NCI-H2081 (cell line): ENCODE measurements around the gene MMP11.

Experiments
- DNase-seq, 2 experiments: peaks; one replicate each; lab custom pipeline; 2025; lab: John Stamatoyannopoulos, UW

MMP11 gene

DNA sequence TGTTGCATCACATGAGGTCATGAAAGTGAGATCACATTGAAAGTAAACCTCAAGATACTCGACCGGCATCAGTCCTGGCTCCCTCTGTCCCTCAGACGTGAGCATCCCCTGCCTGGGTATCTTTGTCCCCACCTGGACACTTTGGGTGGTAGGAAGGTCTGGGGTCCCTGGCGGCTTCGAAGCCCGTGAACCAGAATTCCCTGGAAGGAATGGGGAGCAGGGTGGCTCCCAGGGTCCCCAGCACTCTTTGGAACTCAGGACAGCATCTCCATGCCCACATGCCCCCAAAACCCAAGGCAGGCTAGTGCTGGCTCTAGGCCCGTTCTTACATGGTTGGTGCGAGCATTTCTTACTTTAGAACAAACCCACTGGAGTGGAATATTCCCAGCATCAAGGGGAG lies 58.6 kb downstream of the MMP11 start:
- no peak for DNase-seq

DNA sequence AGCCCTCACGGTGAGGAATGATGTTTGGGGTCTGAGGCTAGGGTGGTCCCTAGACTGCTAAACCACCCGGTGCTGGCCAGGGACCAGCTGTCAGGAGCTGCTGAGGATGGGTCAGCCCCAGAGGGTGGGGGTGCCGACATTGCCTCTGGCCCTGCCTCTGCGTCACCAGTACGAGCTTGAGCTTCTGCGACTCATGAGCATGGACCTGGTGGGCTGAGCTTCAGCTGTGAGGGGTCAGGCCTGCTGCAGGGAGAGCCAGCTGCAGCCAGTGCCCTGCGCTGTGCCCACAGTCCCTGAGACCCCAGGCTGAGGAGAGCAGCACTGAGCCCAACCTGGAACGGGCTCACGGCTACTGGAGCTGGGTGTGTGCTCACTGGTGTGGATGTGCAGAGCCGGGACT lies 59.1 kb downstream of the MMP11 start:
- no peak for DNase-seq

DNA sequence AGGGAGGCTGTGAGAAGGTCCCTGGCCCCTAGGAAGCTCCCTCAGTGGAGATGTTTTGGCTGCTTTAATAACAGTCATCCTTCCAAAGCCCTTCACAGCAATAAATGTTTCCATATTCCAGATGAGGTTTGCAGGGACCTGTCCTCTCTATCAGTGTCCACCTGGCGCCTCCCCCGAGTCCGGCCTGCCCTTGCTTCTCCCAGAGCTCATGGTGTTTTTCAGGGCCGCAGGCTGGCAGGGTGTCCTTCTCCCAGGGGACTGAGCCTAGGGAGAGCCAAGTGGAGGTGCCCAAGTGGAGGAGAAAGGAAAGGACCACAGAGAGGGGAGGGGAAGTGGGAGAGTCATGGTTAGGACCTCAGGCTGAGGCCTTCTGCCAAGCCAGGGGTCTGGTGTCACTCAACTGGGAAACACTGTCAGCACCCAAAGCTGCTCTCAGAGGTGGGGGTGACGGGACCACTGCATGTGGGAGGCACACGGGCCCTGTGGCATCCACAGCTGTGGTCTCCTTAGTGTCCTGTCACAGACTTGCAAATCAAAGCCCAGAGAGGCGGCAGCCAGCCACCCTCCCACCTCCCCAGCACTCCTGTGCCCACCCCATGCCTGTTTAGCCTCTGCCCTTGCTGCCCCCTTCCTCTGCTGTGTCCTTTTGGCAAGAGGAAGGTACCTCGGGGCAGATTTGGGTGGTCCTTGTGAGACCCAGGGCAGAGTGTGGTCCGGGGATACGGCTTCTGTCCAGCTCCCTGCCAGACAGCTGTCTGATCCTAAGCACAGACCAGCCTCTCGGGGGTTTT lies 59.8 kb downstream of the MMP11 start:
- no peak for DNase-seq

DNA sequence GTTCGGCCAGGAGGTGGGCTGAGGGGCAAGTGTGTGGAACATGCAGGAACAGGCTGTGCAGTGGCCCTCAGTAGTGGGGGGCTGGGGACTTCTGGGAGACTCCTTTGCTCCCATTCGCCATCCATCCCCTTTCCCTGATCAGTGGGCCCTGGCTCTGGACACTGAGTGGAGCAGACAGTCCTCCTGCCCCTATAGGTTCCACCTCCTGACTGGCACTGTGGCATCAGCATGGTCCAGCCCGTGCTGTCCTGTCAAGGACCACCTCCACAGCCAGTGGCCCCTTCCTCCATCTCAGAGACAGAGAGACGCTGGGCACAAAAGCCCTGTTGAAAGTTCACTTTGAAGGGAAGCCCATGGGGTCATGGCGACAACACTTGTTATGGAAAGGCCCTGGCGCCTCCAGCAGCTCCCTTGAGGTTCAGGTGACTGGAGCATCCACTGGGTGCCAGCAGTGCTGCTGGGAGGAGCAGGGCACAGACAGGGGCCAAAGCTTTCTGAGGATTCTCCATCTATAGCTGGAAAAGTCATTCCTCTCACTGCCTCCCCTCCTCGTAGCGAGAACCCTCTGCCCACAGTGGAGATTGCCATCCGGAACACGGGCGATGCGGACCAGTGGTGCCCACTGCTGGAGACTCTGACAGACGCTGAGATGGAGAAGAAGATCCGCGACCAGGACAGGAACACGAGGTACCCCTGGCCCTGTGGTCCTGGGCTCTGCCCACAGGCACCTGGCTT lies 60.5 kb downstream of the MMP11 start:
- no peak for DNase-seq
